T1000 (cell line): ENCODE results near the gene NDUFC1.
"Not testable (repeated sequence)": the region's sequence is repeated elsewhere in the genome, so short reads cannot be mapped to it uniquely, and the experiment has no call there.

Experiments used
- DNase-seq: peaks from one replicate; lab custom pipeline; 2025; ENCODE audit warnings: mixed read lengths; lab: John Stamatoyannopoulos, UW

NDUFC1 gene

DNA sequence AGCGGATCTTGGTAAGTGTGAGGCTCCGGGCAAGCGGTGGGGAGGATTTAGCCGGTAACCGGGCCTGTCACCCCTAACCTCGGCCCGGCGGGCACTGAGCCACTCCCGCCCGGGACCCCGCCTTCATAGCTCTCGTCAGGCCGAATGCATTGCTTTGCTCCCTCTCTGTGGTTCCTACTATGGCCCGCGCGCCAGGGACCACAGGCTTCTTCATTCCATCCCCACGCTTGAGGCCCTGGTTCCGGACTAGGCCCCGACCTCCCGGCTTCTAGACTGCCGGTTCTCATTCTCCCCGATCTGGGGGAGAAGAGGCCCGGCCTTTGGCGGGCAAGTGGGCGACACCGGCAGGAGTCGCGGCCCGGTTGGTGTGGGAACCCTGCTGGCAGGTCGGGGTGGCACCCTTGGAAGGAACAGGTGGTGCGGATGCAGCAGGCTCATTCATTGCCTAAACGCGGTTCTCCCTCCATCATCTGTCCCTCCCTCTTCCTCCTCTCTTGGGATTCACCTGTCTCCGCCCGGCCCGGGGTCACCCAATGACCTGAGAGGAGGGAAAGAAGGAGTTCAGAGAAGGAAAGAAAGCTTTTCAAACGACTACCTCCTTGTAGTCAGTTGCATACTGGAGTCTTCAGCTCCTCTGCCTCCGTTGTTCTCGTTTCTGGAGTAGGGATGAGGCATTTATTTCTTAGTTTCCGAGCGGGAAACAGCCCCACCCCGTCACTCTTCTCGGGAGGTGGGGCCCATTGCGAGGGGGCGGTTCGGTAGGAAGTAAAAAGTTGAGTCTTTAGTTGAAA is at the start of gene NDUFC1:
TSS of gene NDUFC1 (minus strand) at position 657 of the 791 bp plus-strand sequence. CDS start 6,679 bp downstream, outside the sequence.
- no peak for DNase-seq

DNA sequence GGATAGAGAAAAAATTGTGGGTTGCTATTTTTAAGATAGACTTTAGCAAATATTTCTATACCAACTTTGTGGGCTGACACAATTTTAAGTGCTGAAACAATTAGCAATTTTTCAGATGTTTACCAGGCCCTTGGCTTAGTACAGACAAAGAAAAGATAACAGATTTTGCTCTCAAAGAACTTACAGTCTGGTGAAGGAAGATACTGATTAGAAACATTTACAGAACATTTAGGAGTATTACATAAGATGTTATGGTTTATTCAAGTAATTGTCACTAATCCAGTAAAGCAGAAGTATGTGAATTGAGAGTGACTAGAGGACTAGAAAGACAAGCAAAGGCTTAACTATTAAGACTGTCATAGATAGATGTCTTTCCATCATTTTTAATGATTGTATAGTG is 35.3 kb upstream of the NDUFC1 start:
- DNase-seq: no peak

DNA sequence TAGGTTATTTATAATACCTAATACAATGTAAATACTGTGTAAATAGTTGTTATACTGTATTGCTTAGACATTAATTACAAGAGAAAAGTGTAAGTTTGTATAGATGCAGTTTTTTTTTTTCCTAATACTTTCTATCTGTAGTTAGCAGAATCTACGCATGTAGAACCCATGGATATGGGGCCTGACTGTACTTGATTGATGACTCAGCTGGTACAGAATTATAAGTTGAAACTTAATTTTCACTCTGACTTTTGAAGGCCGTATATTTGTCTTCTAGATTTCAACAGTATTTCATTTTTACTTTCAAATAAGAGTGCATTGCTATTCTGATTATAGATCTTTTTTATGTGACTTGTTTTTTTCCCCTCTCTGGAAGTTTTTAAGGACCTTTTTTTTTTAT is 30.8 kb upstream of the NDUFC1 start:
- no peak for DNase-seq

DNA sequence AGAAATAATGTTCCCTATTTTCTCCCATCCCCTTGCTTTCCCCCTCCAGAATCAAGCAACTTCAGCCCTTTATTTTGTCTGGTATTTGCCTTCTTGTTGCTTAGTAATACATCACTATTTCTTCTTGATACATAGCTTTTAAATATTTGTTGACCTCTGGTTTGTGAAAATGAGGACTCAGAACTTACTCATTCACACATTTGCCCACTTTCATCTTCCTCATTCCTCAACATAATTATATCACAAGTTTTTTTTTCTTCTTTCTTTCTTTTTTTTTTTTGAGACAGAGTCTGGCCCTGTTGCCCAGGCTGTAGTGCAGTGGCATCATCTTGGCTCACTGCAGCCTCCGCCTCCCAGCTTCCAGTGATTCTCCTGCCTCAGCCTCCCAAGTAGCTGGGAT is 28.9 kb upstream of the NDUFC1 start:
- no peak for DNase-seq

DNA sequence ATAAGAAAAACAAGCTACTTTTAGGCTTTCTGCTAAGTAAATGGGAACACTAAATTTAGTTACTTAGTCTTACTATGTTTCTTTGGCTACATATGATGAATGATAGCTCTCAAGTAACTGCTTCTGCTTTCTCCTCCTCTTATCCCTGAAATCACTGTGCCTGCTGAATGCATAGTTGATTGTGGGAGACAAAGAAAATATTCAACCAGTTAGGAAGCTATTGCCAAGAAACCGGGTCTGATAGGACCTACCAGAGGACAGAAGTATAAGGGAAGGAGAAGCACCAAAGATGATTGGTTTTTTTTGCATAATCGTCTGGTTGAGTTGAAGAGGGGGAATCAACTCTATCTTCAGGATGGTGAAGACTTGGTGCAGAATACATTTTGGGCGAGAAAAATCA is 28.0 kb upstream of the NDUFC1 start:
- no peak for DNase-seq

DNA sequence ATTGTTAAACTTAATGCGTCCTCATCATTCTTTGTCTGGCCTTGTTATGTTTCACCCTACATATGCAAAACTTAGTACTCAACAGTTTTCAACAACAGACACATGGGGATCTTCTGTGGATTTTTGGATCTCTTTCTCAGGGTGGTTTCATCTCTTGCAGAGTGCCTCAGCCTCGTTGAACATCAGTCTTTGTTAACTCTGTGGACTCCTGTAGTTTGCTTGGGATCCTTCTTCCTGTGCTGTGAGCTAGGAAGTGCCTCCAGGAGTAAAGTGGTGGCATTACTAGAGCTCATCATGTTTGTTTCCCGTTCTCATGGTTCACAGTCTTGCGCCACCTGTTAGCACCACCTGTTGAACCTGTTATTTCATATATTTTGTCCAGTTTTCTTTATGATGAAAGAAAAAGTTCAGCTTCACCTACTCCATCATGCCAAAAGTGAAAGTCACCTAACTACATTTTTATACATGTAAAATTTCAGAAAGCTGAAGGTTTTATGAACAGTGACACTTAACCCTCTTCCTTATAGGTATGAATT is 27.5 kb upstream of the NDUFC1 start:
- no peak for DNase-seq

DNA sequence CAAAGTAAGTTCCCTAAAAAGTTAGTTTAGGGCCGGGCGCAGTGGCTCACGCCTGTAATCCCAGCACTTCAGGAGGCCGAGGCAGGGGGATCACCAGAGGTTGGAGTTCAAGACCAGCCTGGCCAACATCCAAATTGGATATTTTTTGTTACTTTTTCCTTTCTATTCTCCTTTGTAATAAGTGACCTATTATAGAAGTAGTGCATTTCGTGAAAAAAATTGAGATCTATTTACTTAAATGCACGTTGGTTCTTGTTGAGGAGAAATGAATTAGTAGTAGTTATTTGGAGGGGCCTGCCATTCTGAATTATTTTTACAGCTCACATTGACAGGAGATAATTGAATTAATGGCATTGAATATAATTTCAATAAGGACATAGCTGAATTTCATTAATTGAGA is 22.3 kb upstream of the NDUFC1 start:
- no peak for DNase-seq

DNA sequence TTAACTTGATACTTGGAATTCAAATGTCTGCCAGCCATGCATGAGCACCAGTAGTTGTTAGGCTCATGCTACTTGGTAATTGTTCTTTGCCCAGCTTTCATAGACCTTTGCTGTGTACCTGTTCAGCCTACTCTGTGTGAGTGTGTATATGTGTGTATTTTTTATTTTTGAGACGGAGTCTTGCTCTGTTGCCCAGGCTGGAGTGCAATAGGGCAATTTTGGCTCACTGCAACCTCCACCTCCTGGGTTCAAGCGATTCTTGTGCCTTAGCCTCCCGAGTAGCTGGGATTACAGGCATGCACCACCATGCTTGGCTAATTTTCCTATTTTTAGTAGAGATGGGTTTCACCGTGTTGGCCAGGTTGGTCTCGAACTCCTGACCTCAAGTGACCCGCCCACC is 20.3 kb upstream of the NDUFC1 start:
- DNase-seq: not testable (repeated sequence)

DNA sequence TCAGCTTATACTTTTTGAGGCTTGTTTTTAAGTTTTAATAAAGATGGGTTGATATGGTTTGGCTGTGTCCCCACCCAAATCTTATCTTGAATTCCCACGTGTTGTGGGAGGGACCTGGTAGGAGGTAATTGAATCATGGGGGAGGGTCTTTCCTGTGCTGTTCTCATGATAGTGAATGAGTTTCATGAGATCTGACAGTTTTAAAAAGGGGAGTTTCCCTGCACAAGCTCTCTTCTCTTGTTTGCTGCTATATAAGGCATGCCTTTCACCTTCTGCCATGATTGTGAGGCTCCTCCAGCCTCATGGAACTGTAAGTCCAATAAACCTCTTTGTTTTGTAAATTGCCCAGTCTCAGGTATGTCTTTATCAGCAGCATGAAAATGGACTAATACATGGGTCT is 19.8 kb upstream of the NDUFC1 start:
- not testable (repeated sequence) for DNase-seq

DNA sequence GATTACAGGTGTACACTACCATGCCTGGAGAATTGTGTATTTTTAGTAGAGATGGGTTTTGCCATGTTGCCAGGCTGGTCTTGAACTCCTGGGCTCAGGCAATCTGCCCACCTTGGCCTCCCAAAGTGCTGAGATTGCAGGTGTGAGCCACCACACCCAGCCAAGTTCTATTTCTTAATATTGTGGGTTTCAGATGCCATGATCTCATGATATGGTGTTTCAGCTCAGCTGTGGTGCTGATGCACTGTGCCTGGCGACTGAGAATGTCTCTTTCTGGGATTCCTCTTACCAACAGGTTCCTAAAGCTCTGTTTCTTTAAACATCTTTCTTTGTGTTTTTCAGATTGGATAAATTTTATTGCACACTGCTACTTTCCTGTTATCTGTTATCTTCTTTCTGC is 17.3 kb upstream of the NDUFC1 start:
- DNase-seq: no peak

DNA sequence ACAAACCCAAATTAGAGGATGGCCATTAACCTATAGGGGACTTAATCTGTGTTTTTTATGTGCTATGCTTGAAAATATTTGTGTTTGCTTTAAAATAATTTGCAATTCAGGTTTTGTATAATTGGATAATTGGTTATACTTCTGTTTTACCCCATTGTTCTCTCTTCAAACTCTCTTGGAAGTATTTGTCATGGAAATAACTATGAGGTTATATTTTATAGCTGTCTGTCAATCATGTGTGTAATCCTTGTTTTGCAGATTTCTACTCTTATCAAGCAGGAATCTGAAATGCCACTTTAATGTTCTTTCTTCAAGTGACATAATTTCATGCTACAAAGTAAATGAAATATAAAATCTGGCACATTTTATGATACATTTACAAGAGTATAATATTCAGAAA is 15.4 kb upstream of the NDUFC1 start:
- DNase-seq: no peak

DNA sequence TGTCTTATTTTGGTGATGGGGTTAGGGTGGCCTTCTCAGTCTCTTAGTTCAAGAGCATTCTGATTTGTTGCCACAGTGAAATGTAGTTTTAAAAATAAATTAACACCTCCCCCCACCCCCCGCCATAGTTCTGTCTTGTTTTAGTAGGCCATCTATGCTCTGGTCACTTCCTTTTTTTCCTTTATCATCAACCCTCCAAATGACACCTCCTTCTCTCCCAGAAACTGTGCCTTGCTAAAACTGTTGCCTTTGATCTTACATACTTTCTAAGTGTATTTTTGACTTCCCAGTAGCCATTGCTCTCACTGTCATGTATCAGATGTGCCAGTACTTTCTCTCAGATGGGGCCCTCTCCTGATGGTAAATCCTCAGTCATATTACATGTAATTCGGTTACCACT is 14.5 kb upstream of the NDUFC1 start:
- DNase-seq: no peak

DNA sequence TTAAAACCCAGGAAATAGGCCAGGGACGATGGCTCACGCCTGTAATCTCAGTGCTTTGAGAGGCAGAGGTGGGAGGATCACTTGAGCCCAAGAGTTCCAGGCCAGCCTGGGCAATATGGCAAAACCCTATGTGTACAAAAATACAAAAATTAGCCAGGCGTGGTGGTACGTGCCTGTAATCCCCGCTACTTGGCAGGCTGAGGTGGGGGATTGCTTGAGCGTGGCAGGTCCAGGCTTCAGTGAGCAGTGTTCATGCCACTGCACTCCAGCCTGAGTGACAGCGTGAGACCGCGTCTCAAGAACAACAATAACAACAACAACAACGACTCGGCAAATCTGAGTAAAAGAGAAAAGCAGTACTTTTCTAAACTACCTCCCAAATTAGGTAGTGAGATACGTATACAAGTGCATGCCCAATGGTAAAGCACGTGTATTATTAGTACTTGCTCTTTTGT is 13.0 kb upstream of the NDUFC1 start:
- DNase-seq: no peak

DNA sequence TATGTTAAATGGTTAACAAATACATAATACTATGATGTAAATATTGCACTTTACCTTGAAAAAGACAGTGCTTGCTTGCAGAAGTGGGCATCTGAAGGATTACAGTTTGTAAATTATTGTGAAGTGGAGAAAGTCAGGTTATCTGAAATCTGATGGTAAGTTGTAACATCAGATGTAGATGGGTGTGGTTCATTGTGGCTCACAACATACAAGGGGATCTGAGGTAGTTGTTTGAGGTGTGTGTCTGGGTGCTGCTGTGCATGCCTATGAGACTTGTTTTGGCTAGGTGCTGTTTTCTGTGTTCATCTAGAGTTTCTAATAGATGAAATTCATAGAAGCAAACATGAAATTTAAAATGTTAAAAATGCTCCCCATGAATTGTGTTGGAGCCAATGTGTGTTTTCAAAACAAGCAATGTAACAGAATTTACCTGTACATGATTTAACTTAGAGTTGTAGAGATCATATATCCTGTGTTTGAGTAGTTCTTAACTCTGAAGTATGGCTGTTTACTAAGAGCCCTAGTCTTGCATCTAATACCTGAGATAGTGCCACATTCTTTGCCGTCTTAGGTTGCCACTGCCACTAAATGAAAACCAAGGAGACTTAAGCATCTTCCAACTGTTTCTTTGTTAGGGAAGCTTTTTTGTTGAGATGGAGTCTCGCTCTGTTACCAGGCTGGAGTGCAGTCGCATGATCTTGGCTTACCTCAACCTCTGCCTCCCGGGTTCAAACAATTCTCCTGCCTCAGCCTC is 11.9 kb upstream of the NDUFC1 start:
- DNase-seq: no peak

DNA sequence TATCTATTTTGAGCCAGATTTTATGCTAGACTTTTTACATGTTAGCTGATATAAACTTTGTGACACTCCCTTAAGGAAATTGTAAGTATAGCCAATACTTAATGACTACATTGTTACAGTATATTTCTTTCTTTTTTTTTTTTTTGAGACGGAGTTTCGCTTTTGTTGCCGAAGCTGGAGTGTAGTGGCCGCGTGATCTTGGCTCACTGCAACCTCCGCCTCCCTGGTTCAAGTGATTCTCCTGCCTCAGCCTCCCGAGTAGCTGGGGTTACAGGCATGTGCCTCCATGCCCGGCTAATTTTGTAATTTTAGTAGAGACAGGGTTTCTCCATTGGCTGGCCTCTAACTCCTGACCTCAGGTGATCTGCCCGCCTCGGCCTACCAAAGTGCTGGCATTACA is 11.1 kb upstream of the NDUFC1 start:
- not testable (repeated sequence) for DNase-seq

DNA sequence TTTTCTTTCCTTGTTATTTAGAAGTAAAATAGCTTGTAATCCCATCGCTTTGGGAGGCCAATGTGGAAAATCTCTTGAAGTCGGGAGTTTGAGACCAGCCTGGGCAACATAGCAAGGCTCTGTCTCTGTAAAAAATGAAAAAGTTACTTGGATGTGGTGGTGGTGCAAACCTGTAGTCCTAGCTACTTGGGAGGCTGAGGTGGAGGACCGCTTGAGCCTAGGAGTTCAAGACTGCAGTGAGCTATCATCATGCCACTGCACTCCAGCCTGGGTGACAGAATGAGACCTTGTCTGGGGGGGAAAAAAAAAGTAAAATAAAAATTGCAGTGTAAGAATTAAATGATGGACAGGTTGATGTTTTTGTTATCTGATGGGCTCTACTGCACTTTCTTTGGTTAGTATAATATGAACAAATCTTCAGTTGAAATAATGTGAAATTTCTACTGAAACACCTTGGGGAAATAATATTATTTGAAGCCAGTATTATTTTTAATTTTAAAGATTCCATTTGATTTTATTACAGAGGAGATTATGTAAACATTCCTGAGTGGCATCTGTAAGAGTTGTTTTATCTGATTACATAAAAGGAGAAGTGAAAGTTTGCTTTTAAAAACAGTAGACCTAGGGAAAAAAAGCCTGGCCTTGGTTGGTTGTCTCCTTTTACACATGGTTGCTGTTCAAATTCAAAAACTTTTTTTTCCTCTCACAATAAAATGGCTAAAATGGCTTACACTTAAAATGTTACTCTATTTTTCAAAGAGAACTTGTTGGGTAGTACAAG is 10.5 kb upstream of the NDUFC1 start:
- DNase-seq: no peak

DNA sequence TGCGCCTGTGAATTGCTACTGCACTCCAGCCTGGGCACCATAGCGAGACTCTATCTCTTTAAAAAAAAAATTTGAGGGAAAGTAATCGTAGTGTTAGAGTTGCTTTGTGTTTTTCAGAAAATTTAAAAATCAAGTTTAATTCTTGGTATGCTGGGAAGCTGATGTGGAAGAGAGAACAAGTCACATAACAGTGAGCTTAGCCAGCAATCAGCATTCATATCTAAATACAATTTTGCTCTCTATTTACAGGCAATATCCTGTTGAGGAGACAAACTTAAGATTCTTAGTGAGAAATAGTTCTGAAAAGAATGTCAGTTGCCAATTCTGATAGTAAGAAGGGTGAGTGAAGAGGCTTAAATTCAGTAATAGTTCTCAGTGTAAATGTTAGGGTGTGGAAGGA is 9.6 kb upstream of the NDUFC1 start:
- DNase-seq: no peak

DNA sequence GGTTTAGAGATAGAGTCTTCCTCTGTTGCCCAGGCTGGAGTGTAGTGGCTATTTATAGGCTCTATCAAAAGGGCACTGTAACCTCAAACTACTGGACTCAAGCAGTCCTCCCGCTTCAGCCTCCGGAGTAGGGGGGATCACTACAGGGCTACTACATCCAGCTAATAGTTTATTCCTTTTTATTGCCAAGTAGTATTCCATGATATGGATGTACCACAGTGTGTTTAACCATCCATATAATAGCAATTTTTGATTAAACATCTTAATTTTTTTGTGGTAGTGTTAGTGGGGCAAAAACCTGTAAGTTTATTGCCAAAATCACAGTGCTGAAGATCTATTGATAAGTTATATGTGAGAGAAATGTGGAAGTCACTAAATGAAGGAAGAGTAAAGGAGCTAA is 2.6 kb upstream of the NDUFC1 start:
- DNase-seq: no peak

DNA sequence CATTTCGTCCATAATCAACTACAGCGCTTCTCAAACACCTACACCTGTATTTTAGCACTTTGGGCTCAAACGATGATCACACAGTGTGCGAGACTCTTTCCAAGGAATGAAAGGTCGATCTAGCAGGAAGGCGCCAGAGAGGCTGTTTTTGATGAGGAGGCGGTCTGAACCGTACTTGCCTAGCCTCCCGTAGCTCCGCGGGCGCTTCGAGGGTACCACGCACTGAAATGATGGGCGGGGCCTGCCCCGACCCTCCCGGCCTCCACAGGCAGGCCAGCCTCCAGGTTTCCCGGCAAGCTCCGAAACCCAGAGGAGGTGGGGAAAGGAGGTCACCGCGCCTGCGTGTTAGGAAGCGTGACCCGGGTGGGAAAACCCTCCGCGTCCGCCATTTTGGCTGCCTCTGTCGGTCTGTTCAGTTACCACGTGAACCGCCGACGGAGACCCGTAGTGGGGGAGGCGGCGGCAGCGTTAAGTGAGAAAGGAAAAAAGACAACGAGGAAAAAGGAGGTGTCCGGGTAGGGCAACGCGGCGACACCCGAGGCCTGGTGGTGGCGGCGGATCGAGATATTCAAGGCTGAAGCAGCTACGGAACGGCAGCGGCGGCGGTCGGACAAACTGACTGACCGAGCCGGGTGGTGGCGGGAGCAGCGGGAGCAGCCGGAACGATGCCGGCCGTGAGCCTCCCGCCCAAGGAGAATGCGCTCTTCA is 1.0 kb downstream of the NDUFC1 start, which contains the start of gene NAA15:
TSS of gene NAA15 (plus strand) at position 393 of the 708 bp plus-strand sequence. CDS start at position 666, 273 bp downstream.
- peak; percentile 93 for DNase-seq

DNA sequence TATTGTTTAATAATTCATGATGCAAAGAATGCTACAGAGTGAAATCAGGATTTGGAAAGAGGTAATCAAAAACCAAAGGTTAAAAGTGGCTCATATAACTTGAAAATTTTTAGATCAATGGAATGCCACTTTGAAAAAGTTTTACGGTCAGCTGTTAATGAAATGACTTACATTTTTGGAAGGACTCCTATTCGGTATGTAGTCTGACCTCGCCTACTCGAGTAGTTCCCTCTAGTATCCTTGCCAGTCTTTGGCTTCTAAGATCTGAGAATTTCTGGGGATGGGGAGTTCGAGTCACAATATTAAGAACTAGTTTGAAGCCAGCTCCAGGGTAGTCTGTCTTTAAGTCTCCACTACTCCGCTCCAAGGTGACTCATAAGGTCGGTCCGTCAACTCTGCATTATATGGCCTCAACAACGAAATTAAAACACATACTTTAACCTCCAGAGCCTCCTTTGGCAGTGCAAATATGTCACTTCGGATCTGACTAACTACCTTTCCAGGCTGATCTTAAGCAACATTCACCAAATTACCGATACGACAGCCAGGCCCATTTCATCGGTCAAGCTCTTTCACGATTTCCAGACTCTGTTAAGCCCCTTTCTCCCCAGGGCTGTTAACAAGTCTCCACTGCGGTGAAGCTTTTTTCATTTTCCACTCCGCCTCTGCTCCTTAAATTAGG is 1.7 kb downstream of the NDUFC1 start:
- DNase-seq: no peak

DNA sequence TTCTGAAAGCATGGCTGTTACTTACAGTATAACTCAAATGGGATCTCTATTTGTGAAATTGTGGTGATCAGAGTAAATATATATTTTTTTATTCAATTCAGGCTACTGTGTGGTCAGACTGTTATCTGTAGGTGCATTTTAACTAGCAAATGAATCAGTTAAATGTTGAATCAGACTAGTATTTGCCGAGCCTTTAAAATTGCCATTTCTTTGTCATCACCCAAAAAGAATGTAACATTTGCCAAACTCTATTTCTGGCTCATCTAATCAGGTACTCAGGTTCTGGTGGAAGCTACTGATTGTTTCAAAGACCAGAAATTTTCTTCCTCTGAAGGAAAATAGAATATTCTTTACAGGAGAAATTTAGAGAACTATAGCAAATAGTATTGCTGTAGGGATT is 2.7 kb downstream of the NDUFC1 start:
- DNase-seq: no peak
